ENCODE measurements around the gene MFNG.

MFNG gene

DNA sequence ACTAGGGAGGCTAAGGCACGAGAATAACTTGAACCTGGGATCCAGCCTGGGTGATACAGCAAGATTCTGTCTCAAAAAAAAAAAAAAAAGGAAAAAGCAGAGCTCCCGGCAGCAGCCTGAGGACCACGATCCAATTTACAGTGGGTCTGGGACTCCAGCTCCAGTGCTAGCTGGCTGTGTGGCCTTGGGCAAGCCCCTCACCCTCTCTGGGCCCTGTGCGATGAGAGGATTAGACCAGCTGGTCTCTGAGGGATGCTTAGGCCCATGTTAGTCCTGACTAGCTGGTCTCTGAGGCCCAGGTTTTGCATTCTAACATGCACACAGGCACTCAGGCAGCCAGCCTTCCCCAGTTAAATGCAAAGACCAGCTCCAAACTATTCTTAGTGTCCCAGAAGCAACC, 19.4 kb upstream of the MFNG start:
- no peak overlapping the region for H3K27ac Mint-ChIP-seq
- no peaks in the 10 kb centered on the region for H3K36me3 Mint-ChIP-seq
- no peak for DNase-seq
- H3K4me1 Mint-ChIP-seq, result peaks cover 17% of the 10 kb centered on the region
- no peaks in the 10 kb centered on the region for H3K9me3 Mint-ChIP-seq
- no peak overlapping the region for H3K4me3 Mint-ChIP-seq
- peaks cover 64% of the 10 kb centered on the region for H3K27me3 Mint-ChIP-seq
- CTCF ChIA-PET, result interaction anchor here (0.6 to 1.2 kb wide), 3 partner anchors 33 to 313 kb away, joined by 4 read pairs; no protein-coding TSS in a partner anchor

DNA sequence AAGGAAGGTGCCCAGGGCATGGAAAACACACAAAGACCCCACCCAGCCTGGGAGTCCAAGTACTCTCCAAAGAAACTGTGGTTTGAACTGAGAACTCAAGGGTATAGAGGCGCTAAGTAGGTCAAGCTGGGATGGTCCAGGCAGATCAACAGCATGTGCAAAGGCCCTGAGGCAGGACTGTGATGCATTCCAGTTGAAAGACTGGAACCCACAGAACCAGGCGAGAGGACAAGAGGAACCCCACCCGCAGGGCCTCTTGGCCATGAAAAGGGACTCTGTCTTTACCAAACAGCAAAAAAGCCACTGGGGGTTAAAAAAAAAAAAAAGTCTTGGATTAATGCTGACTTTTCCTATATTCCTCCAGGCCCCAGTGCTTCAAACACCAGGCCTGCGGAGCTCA, 18.8 kb upstream of the MFNG start:
- no peak for DNase-seq
- CTCF ChIA-PET, result interaction anchor here (1.0 kb wide), 1 partner anchor 33 kb away, joined by 4 read pairs; no protein-coding TSS in a partner anchor

GRCh38 chr22:37503850-37504249, 17.7 kb upstream of the MFNG start:
- no peak for DNase-seq
- Mint-ChIP-seq H3K4me1 (peaks cover 17% of the 10 kb centered on the region), H3K27ac (no peak overlapping the region), H3K4me3 (no peak overlapping the region), H3K27me3 (peaks cover 74% of the 10 kb centered on the region), H3K36me3 (no peaks in the 10 kb centered on the region), H3K9me3 (no peaks in the 10 kb centered on the region)
- CTCF ChIA-PET, result no interaction called here

More for the DNA sequence above, 18.8 kb upstream of the MFNG start:
- Mint-ChIP-seq H3K9me3 (no peaks in the 10 kb centered on the region), H3K27me3 (peaks cover 63% of the 10 kb centered on the region), H3K36me3 (no peaks in the 10 kb centered on the region), H3K27ac (no peak overlapping the region), H3K4me1 (peaks cover 17% of the 10 kb centered on the region), H3K4me3 (no peak overlapping the region)

GRCh38 chr22:37503183-37503683, 17.0 kb upstream of the MFNG start:
- H3K4me3 Mint-ChIP-seq, result no peak overlapping the region
- H3K27me3 Mint-ChIP-seq, result peaks cover 79% of the 10 kb centered on the region
- H3K27ac Mint-ChIP-seq, result no peak overlapping the region
- no peaks in the 10 kb centered on the region for H3K36me3 Mint-ChIP-seq
- no peak for DNase-seq
- CTCF ChIA-PET, result no interaction called here
- peaks cover 19% of the 10 kb centered on the region for H3K4me1 Mint-ChIP-seq
- H3K9me3 Mint-ChIP-seq, result no peaks in the 10 kb centered on the region

GRCh38 chr22:37502342-37503182, 16.4 kb upstream of the MFNG start:
- Mint-ChIP-seq H3K36me3 (no peaks in the 10 kb centered on the region), H3K27me3 (peaks cover 80% of the 10 kb centered on the region), H3K9me3 (no peaks in the 10 kb centered on the region), H3K4me1 (peaks cover 19% of the 10 kb centered on the region), H3K4me3 (no peak overlapping the region), H3K27ac (no peak overlapping the region)
- DNase-seq, result no peak
- CTCF ChIA-PET, result interaction anchor here (0.9 kb wide), 1 partner anchor 44 kb away, joined by 3 read pairs; no protein-coding TSS in a partner anchor

GRCh38 chr22:37501610-37502341, 15.6 kb upstream of the MFNG start:
- H3K36me3 Mint-ChIP-seq, result no peaks in the 10 kb centered on the region
- DNase-seq, result no peak
- H3K4me1 Mint-ChIP-seq, result peaks cover 19% of the 10 kb centered on the region
- H3K27ac Mint-ChIP-seq, result no peak overlapping the region
- H3K9me3 Mint-ChIP-seq, result no peaks in the 10 kb centered on the region
- CTCF ChIA-PET, result interaction anchor here (0.9 to 2.5 kb wide), 2 partner anchors 11 to 44 kb away, joined by 3 to 7 read pairs; no protein-coding TSS in a partner anchor
- peaks cover 83% of the 10 kb centered on the region for H3K27me3 Mint-ChIP-seq
- H3K4me3 Mint-ChIP-seq, result no peak overlapping the region

DNA sequence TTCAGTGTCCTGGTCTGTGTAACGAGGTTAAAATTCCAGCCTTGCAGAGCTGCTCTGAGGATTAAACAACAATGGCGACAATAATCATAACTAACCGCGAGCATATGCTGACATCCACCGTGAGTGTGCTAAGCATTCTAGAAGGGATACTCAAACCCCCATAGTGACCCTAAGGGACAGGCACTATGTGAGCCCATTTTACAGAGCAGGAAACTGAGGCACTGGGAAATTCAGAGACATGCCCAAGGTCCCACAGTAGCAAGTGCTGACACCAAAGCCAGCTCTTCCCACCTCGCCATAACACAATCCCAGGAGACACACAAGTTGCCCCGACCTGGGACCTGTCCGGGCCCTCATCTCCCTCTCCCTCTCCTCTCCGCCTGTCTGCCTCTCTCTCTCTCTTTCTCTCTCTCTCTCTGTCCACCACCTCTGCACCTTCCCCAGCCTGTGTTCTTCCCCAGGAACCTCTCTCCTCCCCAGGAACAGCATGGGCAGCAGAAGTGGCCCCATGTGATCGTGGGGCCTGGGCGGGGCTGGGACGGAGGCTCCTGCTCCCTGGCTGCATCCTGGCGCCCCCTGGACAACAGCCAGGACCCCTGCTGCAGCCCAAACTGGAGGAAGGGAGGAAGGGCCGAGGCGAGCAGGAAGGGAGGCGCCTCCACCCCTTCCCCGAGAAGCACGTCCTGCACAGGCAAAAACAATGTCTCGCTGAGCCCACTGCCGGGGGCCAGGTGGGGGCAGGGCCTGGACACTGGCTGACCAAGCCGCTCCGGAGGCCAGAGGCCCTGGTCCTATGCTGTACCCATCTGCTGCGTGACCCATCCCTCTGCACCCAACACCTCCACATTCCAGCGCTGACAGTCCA, 14.8 kb upstream of the MFNG start:
- peaks cover 87% of the 10 kb centered on the region for H3K27me3 Mint-ChIP-seq
- H3K9me3 Mint-ChIP-seq, result no peaks in the 10 kb centered on the region

DNA sequence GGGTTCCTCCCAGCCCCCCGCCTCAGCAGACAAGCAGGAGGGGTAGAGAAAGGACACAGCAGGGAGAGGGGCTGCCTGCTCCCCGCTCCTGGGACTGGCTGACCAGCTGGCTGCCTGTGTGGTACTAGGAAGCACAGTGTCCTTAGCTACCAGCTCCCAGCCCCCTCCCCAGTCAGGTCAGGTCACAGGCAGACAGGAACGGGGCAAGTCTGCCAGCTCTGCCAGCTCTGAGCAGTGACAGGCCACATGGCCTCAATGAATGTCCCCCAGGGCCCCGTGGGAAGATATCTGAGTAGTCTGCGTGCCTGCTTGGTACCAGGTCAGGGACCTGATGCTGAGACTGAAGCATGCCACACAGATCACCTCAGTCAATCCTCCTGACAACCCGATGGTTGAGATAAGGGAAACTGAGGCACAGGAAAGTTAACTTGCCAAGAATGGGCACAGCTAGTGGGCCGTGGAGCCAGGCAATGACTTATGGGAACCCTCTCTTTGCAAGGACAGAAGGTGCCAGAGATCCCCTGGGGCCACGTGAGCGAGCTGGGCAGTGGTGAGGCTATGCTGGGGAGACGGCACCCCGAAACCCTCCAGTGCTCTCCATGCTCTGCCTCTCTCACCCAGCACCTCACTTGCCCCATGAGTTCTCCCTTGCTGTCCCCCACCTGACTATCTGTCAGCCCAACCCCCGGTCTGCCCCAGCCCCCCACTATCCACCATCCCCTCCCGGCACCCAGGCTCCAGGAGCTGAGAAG, 13.8 kb upstream of the MFNG start:
- peaks cover 19% of the 10 kb centered on the region for H3K4me1 Mint-ChIP-seq
- H3K27ac Mint-ChIP-seq, result no peak overlapping the region
- no peaks in the 10 kb centered on the region for H3K9me3 Mint-ChIP-seq
- CTCF ChIA-PET, result interaction anchor here (0.7 to 5.9 kb wide), 5 partner anchors 9 to 182 kb away, joined by 3 to 55 read pairs (median 3); partner anchors contain the start of gene MFNG
- H3K36me3 Mint-ChIP-seq, result no peaks in the 10 kb centered on the region
- DNase-seq, result no peak
- H3K27me3 Mint-ChIP-seq, result peaks cover 90% of the 10 kb centered on the region
- H3K4me3 Mint-ChIP-seq, result no peak overlapping the region

More for the DNA sequence above, 14.8 kb upstream of the MFNG start:
- DNase-seq, result no peak
- H3K4me1 Mint-ChIP-seq, result peaks cover 19% of the 10 kb centered on the region
- CTCF ChIA-PET, result interaction anchor here (1.2 to 5.9 kb wide), 3 partner anchors 11 to 28 kb away, joined by 3 to 55 read pairs (median 7); partner anchors contain the start of gene MFNG
- H3K4me3 Mint-ChIP-seq, result no peak overlapping the region
- H3K27ac Mint-ChIP-seq, result no peak overlapping the region
- no peaks in the 10 kb centered on the region for H3K36me3 Mint-ChIP-seq

DNA sequence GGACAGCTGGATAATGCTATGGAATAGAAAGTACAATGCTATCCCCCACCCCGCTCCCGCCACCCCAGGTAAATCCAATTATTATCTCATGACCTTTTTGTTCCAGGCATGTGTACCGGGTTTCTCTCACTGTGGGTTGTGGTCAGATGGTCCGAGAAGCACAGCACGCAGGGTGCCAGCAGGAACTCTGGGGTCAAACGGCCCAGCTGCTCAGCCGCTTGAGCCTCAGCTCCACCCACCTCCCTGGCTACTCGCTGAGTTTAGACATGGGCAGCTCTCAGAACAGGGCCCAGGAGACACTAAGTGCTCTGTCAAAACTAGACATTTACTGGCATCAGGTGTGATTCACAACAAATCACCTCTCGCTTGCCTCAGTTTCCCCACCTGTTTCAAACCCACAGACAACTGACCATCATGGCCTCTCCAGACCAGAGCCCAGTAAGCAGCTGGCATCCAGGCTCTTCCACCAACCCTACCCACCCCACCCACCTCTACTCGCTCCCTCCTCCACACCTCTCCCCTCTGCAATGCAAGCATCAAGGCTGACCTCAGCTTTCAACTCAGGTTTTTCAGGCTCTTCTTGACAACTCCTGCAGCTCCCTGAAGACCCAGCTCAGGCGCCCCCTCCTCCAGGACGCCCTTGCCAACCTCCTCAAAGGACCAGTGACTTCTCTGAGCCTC, 13.0 kb upstream of the MFNG start:
- H3K27ac Mint-ChIP-seq, result no peak overlapping the region
- no peaks in the 10 kb centered on the region for H3K9me3 Mint-ChIP-seq
- no peaks in the 10 kb centered on the region for H3K36me3 Mint-ChIP-seq
- CTCF ChIA-PET, result interaction anchor here (0.6 to 5.9 kb wide), 6 partner anchors 9 to 258 kb away, joined by 3 to 55 read pairs (median 4); no protein-coding TSS in a partner anchor
- H3K4me1 Mint-ChIP-seq, result peaks cover 19% of the 10 kb centered on the region
- H3K4me3 Mint-ChIP-seq, result no peak overlapping the region
- DNase-seq, result no peak
- peaks cover 82% of the 10 kb centered on the region for H3K27me3 Mint-ChIP-seq

GRCh38 chr22:37498289-37498909, 12.2 kb upstream of the MFNG start:
- Mint-ChIP-seq H3K27ac (no peak overlapping the region), H3K4me3 (no peak overlapping the region), H3K4me1 (peaks cover 23% of the 10 kb centered on the region), H3K36me3 (no peaks in the 10 kb centered on the region), H3K9me3 (no peaks in the 10 kb centered on the region), H3K27me3 (peaks cover 79% of the 10 kb centered on the region)
- peak; percentile 83 for DNase-seq
- CTCF ChIA-PET, result interaction anchor here (0.9 to 5.9 kb wide), 11 partner anchors 10 to 183 kb away, joined by 3 to 55 read pairs (median 5); partner anchors contain the start of gene MFNG

DNA sequence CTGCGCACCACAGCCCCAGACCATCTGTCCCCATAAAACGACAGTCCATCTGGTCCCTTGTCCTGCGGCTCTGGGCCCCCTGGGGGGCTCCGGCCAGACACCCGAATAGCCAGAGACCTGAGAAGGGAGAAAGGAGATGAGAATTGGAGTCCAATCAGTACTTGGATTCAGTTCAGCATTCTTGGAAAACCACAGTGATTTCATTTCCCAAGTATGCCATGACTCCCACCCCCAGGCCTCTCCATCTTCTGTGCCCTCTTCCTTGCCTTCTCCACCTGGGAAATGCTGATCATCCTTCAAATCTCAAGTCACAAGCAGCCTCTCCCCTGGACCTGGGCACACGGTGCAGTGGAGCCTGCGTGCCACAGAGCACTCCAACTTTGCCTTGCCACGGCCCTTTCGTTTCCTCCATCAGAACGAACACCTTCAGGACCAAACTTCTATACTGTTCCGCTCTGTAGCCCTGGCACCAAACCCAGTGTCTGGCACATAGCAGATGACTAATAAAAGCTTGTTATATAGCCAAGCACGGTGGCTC, 10.9 kb upstream of the MFNG start:
- DNase-seq, result no peak
- Mint-ChIP-seq H3K27ac (no peak overlapping the region), H3K9me3 (no peaks in the 10 kb centered on the region), H3K4me1 (peaks cover 27% of the 10 kb centered on the region), H3K36me3 (no peaks in the 10 kb centered on the region), H3K27me3 (peaks cover 77% of the 10 kb centered on the region), H3K4me3 (no peak overlapping the region)
- CTCF ChIA-PET, result interaction anchor here (1.1 to 5.9 kb wide), 9 partner anchors 10 to 236 kb away, joined by 3 to 55 read pairs (median 5); partner anchors contain the start of gene MFNG

- CTCF ChIA-PET, result interaction anchor here (1.2 to 5.9 kb wide), 4 partner anchors 11 to 236 kb away, joined by 4 to 55 read pairs (median 5); partner anchors contain the start of gene MFNG
Measured at GRCh38 chr22:37496651-37497050, 10.5 kb upstream of the MFNG start.

More at GRCh38 chr22:37496651-37497050, 10.5 kb upstream of the MFNG start:
- Mint-ChIP-seq H3K9me3 (peaks cover under 1% of the 10 kb centered on the region), H3K4me3 (no peak overlapping the region), H3K36me3 (no peaks in the 10 kb centered on the region), H3K27me3 (peaks cover 72% of the 10 kb centered on the region), H3K27ac (no peak overlapping the region), H3K4me1 (peaks cover 24% of the 10 kb centered on the region)
- DNase-seq, result no peak

Measured in activated naive CD4-positive, alpha-beta T cell treated with anti-CD3 and anti-CD28 coated beads, Interleukin-2, amount 10 ng/mL, durations not matched to agents 7 days and 5 days (primary cell).